PC-9 (cell line): ENCODE data around the gene ACADS. TPM values are rescaled to one million over a fixed set of nuclear protein-coding genes. Genes with fewer than 3 reads are reported as not detected.
"Not testable (repeated sequence)": the region's sequence is repeated elsewhere in the genome, so short reads cannot be mapped to it uniquely, and the experiment has no call there.

Experiments
- BruUV-seq: library from RNA; stranded (reverse); fragments of 400-500 nt; replicated peaks from 2 replicates; lab custom pipeline; 2021; lab: Mats Ljungman, UMichigan
- CTCF ChIA-PET: fragments of 300-600 bp; sonication (Branson Sonifier 250); formaldehyde crosslinking; loops from one replicate; lab custom pipeline; 2022; ENCODE audit warnings: antibody characterized with exemption; lab: Charles Lee
- POLR2A ChIA-PET: fragments of 300-600 bp; sonication (Branson Sonifier 250); formaldehyde crosslinking; loops from one replicate; lab custom pipeline; 2022; ENCODE audit warnings: antibody characterized with exemption; ENCODE audit not compliant: unreplicated experiment; lab: Charles Lee
- DNase-seq, 2 experiments: peaks; one replicate each; pipeline versions ENCODE4 v3.0.0 to v3.0.0-alpha.2; 2015 to 2022; ENCODE audit warnings: mixed read lengths in 1 of 2
- H2AFZ ChIP-seq: fragments of 200-600 bp; sonication (generic); 2 replicates; pipeline ENCODE4 v1.8.1; 2017; ENCODE audit warnings: antibody characterized with exemption
- H3F3A ChIP-seq: fragments of 200-600 bp; sonication (generic); 2 replicates; pipeline ENCODE4 v1.8.1; 2017; ENCODE audit warnings: antibody characterized with exemption, mild to moderate bottlenecking, low read depth; ENCODE audit not compliant: insufficient read depth
- H3K27ac ChIP-seq: fragments of 200-600 bp; sonication (generic); 2 replicates; pipeline ENCODE4 v1.6.1; 2016; ENCODE audit warnings: mixed run types
- H3K27me3 ChIP-seq: fragments of 200-600 bp; sonication (generic); 2 replicates; pipeline ENCODE4 v1.6.1; 2016; ENCODE audit warnings: low read depth, mixed run types; ENCODE audit not compliant: insufficient read depth
- H3K36me3 ChIP-seq: fragments of 200-600 bp; sonication (generic); 2 replicates; pipeline ENCODE4 v1.6.1; 2016; ENCODE audit warnings: low read depth, mixed run types
- H3K4me1 ChIP-seq: fragments of 200-600 bp; sonication (generic); replicated peaks from 2 replicates; pipeline ENCODE4 v1.6.1; 2016; ENCODE audit warnings: mixed run types; ENCODE audit not compliant: insufficient read depth
- H3K4me2 ChIP-seq: fragments of 200-600 bp; sonication (generic); 2 replicates; pipeline ENCODE4 v1.6.1; 2017; ENCODE audit warnings: mixed run types
- H3K4me3 ChIP-seq: fragments of 200-600 bp; sonication (generic); 2 replicates; pipeline ENCODE4 v1.6.1; 2016; ENCODE audit warnings: mixed run types
- H3K79me2 ChIP-seq: fragments of 200-600 bp; sonication (generic); 2 replicates; pipeline ENCODE4 v1.6.1; 2017; ENCODE audit warnings: low read depth, mixed run types
- H3K9me2 ChIP-seq: fragments of 200-600 bp; sonication (generic); 2 replicates; pipeline ENCODE4 v1.8.1; 2017; ENCODE audit warnings: mild to moderate bottlenecking; ENCODE audit not compliant: insufficient read depth
- H3K9me3 ChIP-seq: fragments of 200-600 bp; sonication (generic); 2 replicates; pipeline ENCODE4 v1.8.1; 2016; ENCODE audit warnings: low read depth; ENCODE audit not compliant: insufficient read depth
- H4K20me1 ChIP-seq: fragments of 200-600 bp; sonication (generic); 2 replicates; pipeline ENCODE4 v1.8.1; 2017; ENCODE audit not compliant: insufficient read depth
- CTCF ChIP-seq: fragments of 200-600 bp; sonication (generic); conservative IDR thresholded peaks from 2 replicates; pipeline ENCODE4 v1.6.1; 2017; ENCODE audit warnings: mixed run types, antibody characterized with exemption, mild to moderate bottlenecking, moderate library complexity
- EZH2 ChIP-seq: fragments of 200-600 bp; sonication (generic); IDR thresholded peaks from 2 replicates; pipeline ENCODE4 v1.8.0; 2017; ENCODE audit warnings: antibody characterized with exemption, low read depth
- intact Hi-C: fragments of 100-400 bp; cut with micrococcal nuclease; formaldehyde crosslinking; loops from one replicate; pipeline ENCODE4 v1.10.0; 2022; ENCODE audit not compliant: unreplicated experiment
- total RNA-seq: library from RNA; stranded (reverse); gene quantifications from 2 replicates; pipeline ENCODE4 v1.2.3, GENCODE V29; 2021

ACADS gene
- total RNA-seq, 1 experiment from 2014 or later: 8.2 TPM

GRCh38 chr12:120726961-120727360 lies 1.3 kb downstream of the ACADS start:
- no peak for DNase-seq
- ChIA-PET POLR2A (no interaction called here), CTCF (no interaction called here)
- Histone ChIP-seq H3K27ac (no peak overlapping the region), H3K4me2 (no peak overlapping the region), H3K4me1 (no peaks in the 10 kb centered on the region; the same call in 1 of the 2 replicates), H3K9me2 (no peaks in the 10 kb centered on the region), H3K9me3 (no peaks in the 10 kb centered on the region), H3K27me3 (no peaks in the 10 kb centered on the region), H4K20me1 (no peaks in the 10 kb centered on the region), H3K4me3 (no peak overlapping the region), H3F3A (peaks cover 11% of the 10 kb centered on the region; the same call in 1 of the 2 replicates), H3K36me3 (no peaks in the 10 kb centered on the region), H3K79me2 (no peaks in the 10 kb centered on the region), H2AFZ (no peak overlapping the region)
- no TSS peak for BruUV-seq
- intact Hi-C loops: no loop called here
- TF ChIP-seq EZH2 (no peak), CTCF (no peak)

- BruUV-seq, CTCF ChIA-PET, intact Hi-C loops, H3K4me2 ChIP-seq, H3K27ac ChIP-seq, H3K4me3 ChIP-seq, H3K4me1 ChIP-seq, H3K36me3 ChIP-seq, H3K27me3 ChIP-seq, H3K79me2 ChIP-seq, H3K9me2 ChIP-seq, POLR2A ChIA-PET, H3K9me3 ChIP-seq, H2AFZ ChIP-seq, H3F3A ChIP-seq, DNase-seq, H4K20me1 ChIP-seq: not testable (repeated sequence)
These were observed 6.6 kb downstream of the ACADS start for GRCh38 chr12:120732198-120732597.

GRCh38 chr12:120733574-120733973 lies 7.9 kb downstream of the ACADS start:
- H3K4me2 ChIP-seq: no peak overlapping the region
- H3F3A ChIP-seq: no peaks in the 10 kb centered on the region
- H4K20me1 ChIP-seq: no peaks in the 10 kb centered on the region
- H3K4me3 ChIP-seq: no peak overlapping the region
- H2AFZ ChIP-seq: no peak overlapping the region
- H3K27ac ChIP-seq: no peak overlapping the region
- H3K4me1 ChIP-seq: no peaks in the 10 kb centered on the region
- no peak for DNase-seq
- H3K9me3 ChIP-seq: no peaks in the 10 kb centered on the region
- ChIA-PET CTCF (no interaction called here), POLR2A (no interaction called here)
- H3K36me3 ChIP-seq: no peaks in the 10 kb centered on the region
- BruUV-seq: no TSS peak
- no peaks in the 10 kb centered on the region for H3K27me3 ChIP-seq
- no peaks in the 10 kb centered on the region for H3K79me2 ChIP-seq
- intact Hi-C loops: no loop called here
- no peak for TF ChIP-seq EZH2
- no peaks in the 10 kb centered on the region for H3K9me2 ChIP-seq

- TF ChIP-seq CTCF: no peak
- Histone ChIP-seq H3K4me3 (no peak overlapping the region), H3K9me2 (no peaks in the 10 kb centered on the region), H3K27me3 (no peaks in the 10 kb centered on the region), H3K36me3 (no peaks in the 10 kb centered on the region), H3K9me3 (no peaks in the 10 kb centered on the region), H3K4me2 (no peak overlapping the region), H3K4me1 (no peaks in the 10 kb centered on the region), H3K79me2 (no peaks in the 10 kb centered on the region), H3K27ac (no peak overlapping the region), H3F3A (no peaks in the 10 kb centered on the region), H2AFZ (no peak overlapping the region), H4K20me1 (no peaks in the 10 kb centered on the region)
- ChIA-PET CTCF (no interaction called here), POLR2A (no interaction called here)
- no TSS peak for BruUV-seq
- intact Hi-C loops: no loop called here
- no peak for DNase-seq
These were observed 8.6 kb downstream of the ACADS start for GRCh38 chr12:120734210-120734609.
